SK-N-SH treated with all-trans-retinoic acid at 6 μM for 48 hours (cell line): ENCODE measurements around the gene RAPSN.

ENCODE experiments used
- ARNTL ChIP-seq: fragments of 450-650 bp; formaldehyde crosslinking; IDR thresholded peaks from 2 replicates; pipeline ENCODE4 v1.5.0; 2020; ENCODE audit warnings: low read depth, mild to moderate bottlenecking, moderate library complexity, borderline replicate concordance
- CREB5 ChIP-seq: fragments of 250-450 bp; sonication (Bioruptor Pico); IDR thresholded peaks from 2 replicates; pipeline ENCODE4 v1.5.1; 2020; ENCODE audit warnings: low read depth, mild to moderate bottlenecking, moderate library complexity
- CSDC2 ChIP-seq: fragments of 250-450 bp; sonication (Bioruptor Pico); IDR thresholded peaks from 2 replicates; pipeline ENCODE4 v1.5.0; 2020; ENCODE audit warnings: mild to moderate bottlenecking, moderate library complexity
- CSRNP3 ChIP-seq: fragments of 250-450 bp; sonication (Bioruptor Pico); IDR thresholded peaks from 2 replicates; pipeline ENCODE4 v1.5.1; 2021; ENCODE audit warnings: mild to moderate bottlenecking, moderate library complexity
- OSR1 ChIP-seq: fragments of 250-450 bp; sonication (Bioruptor Pico); IDR thresholded peaks from 2 replicates; pipeline ENCODE4 v1.8.0; 2022; ENCODE audit warnings: moderate library complexity, mild to moderate bottlenecking, inconsistent platforms
- PATZ1 ChIP-seq: fragments of 250-450 bp; sonication (Bioruptor Pico); IDR thresholded peaks from 2 replicates; pipeline ENCODE4 v1.8.0; 2020; ENCODE audit warnings: mild to moderate bottlenecking, moderate library complexity, borderline replicate concordance
- RARB ChIP-seq: fragments of 250-450 bp; sonication (Bioruptor Pico); IDR thresholded peaks from 2 replicates; pipeline ENCODE4 v1.8.0; 2021; ENCODE audit warnings: mild to moderate bottlenecking, moderate library complexity
- TCF4 ChIP-seq: fragments of 250-450 bp; sonication (Bioruptor Pico); IDR thresholded peaks from 2 replicates; pipeline ENCODE4 v1.8.0; 2021; ENCODE audit warnings: mild to moderate bottlenecking, moderate library complexity, borderline replicate concordance
- TOX ChIP-seq: fragments of 250-450 bp; sonication (Bioruptor Pico); IDR thresholded peaks from 2 replicates; pipeline ENCODE4 v1.8.0; 2021; ENCODE audit warnings: mild to moderate bottlenecking, moderate library complexity, borderline replicate concordance
- ZFP30 ChIP-seq: fragments of 450-650 bp; formaldehyde crosslinking; IDR thresholded peaks from 2 replicates; pipeline ENCODE4 v1.5.0; 2022; ENCODE audit warnings: mild to moderate bottlenecking, moderate library complexity
- ZNF70 ChIP-seq: fragments of 450-650 bp; formaldehyde crosslinking; IDR thresholded peaks from 2 replicates; pipeline ENCODE4 v1.5.0; 2020; ENCODE audit warnings: mild to moderate bottlenecking, moderate library complexity

GRCh38 chr11:47466701-47467250 lies 17.8 kb upstream of the RAPSN start:
- TF ChIP-seq ZFP30 (CRISPR knock-in tag) (no peak), TOX (CRISPR knock-in tag) (no peak), ARNTL (CRISPR knock-in tag) (no peak), CREB5 (no peak), RARB (CRISPR knock-in tag) (no peak), ZNF70 (CRISPR knock-in tag) (no peak), PATZ1 (CRISPR knock-in tag) (no peak), OSR1 (no peak), TCF4 (CRISPR knock-in tag) (no peak), CSRNP3 (CRISPR knock-in tag) (no peak), CSDC2 (CRISPR knock-in tag) (no peak)
